HepG2 (cell line): ENCODE measurements around the gene MSI2. TPM values are rescaled to one million over a fixed set of nuclear protein-coding genes. Genes with fewer than 3 reads are reported as not detected.

Experiments used
- ATAC-seq: fragments of 200-7000 bp; cut with Tn5 transposase; 3 replicates; pipeline ENCODE4 v1.9.1; 2020; ENCODE audit warnings: mild to moderate bottlenecking, moderate library complexity
- BruUV-seq: library from RNA; stranded (reverse); fragments of 400-500 nt; replicated peaks from 2 replicates; lab custom pipeline; 2021; lab: Mats Ljungman, UMichigan
- CTCF ChIA-PET: fragments of 300-600 bp; formaldehyde crosslinking; extraction: SDS; loops from one replicate; lab custom pipeline; 2021; ENCODE audit warnings: low total read pairs, inconsistent platforms, low intra/inter-chr PET ratio; lab: Yijun Ruan, JAX
- POLR2A ChIA-PET: fragments of 350-600 bp; sonication (Branson Sonifier 250); formaldehyde crosslinking; loops from one replicate; lab custom pipeline; 2020; ENCODE audit warnings: antibody characterized with exemption, inconsistent platforms; lab: Yijun Ruan, JAX
- DNase-seq: peaks from one replicate; pipeline ENCODE4 v3.0.0-alpha.2; 2015; ENCODE audit warnings: low spot score
- FAIRE-seq: peaks from 3 replicates; lab custom pipeline; 2011; peaks lifted over from hg19 to GRCh38; lab: Jason Lieb, UNC
- H2AFZ ChIP-seq: one replicate; pipeline ENCODE4 v1.6.1; 2011; ENCODE audit warnings: low read length, inconsistent platforms
- H3K27ac ChIP-seq: fragments of 300-600 bp; 3 replicates; pipeline ENCODE4 v1.8.0; 2011; ENCODE audit warnings: mixed run types, mild to moderate bottlenecking, mixed read lengths, low read length, inconsistent platforms; ENCODE audit not compliant: insufficient read depth; ENCODE audit errors: extremely low read length
- H3K27me3 ChIP-seq, 2 experiments: fragments of 200-600 bp in 1 of 2; 2 replicates in 1 of 2; 3 replicates in 1 of 2; pipeline versions ENCODE4 v1.6.0 to v1.8.0; 2011; ENCODE audit warnings: low read length in 2 of 2, mild to moderate bottlenecking in 2 of 2, moderate library complexity in 2 of 2, inconsistent platforms in 1 of 2; ENCODE audit not compliant: insufficient read depth in 2 of 2, control insufficient read depth in 1 of 2
- H3K36me3 ChIP-seq, 2 experiments: fragments of 200-600 bp in 1 of 2; replicated peaks in 1 of 2; 2 replicates in 1 of 2; 3 replicates in 1 of 2; pipeline versions ENCODE4 v1.5.1 to v1.8.0; 2011; ENCODE audit warnings: low read length in 2 of 2, inconsistent platforms in 1 of 2; ENCODE audit not compliant: insufficient read depth in 2 of 2, control insufficient read depth in 1 of 2
- H3K4me1 ChIP-seq: 2 replicates; pipeline ENCODE4 v1.5.1; 2012; ENCODE audit warnings: low read length, inconsistent platforms; ENCODE audit not compliant: insufficient read depth
- H3K4me2 ChIP-seq: 2 replicates; pipeline ENCODE4 v1.6.0; 2011; ENCODE audit warnings: low read depth, low read length, inconsistent platforms
- H3K4me3 ChIP-seq, 3 experiments: fragments of 200-600 bp in 1 of 3; sonication (generic), shearing (Covaris generic) in 1 of 3; replicated peaks in 1 of 3; 2 replicates each; pipeline ENCODE4 v1.5.1; 2011 to 2016; ENCODE audit warnings: low read length in 3 of 3, inconsistent platforms in 2 of 3, low read depth in 2 of 3, mild to moderate bottlenecking in 2 of 3, control low read depth in 1 of 3, mixed read lengths in 1 of 3; ENCODE audit not compliant: insufficient read depth in 1 of 3
- H3K79me2 ChIP-seq: one replicate; pipeline ENCODE4 v1.6.1; 2011; ENCODE audit warnings: low read length, inconsistent platforms; ENCODE audit not compliant: insufficient read depth
- H3K9ac ChIP-seq: 2 replicates; pipeline ENCODE4 v1.6.0; 2011; ENCODE audit warnings: mild to moderate bottlenecking, low read depth, low read length, inconsistent platforms; ENCODE audit not compliant: insufficient read depth
- H3K9me3 ChIP-seq: 2 replicates; pipeline ENCODE4 v1.5.1; 2012; ENCODE audit warnings: mild to moderate bottlenecking, low read length
- H4K20me1 ChIP-seq: 2 replicates; pipeline ENCODE4 v1.6.0; 2011; ENCODE audit warnings: inconsistent platforms, mild to moderate bottlenecking, low read length, moderate library complexity; ENCODE audit not compliant: insufficient read depth
- MEIS2 ChIP-seq: sonication (generic); formaldehyde crosslinking; IDR thresholded peaks from 2 replicates; pipeline ENCODE4 v1.9.0; 2021; ENCODE audit warnings: mild to moderate bottlenecking, missing genetic modification reagents
- SMARCC2 ChIP-seq: fragments of 450-650 bp; IDR thresholded peaks from 2 replicates; pipeline ENCODE4 v1.6.1; 2017; ENCODE audit warnings: antibody characterized with exemption, mild to moderate bottlenecking
- TBP ChIP-seq: sonication (generic); formaldehyde crosslinking; IDR thresholded peaks from 2 replicates; pipeline ENCODE4 v1.5.0; 2020; ENCODE audit warnings: missing genetic modification reagents
- ZFY ChIP-seq: sonication (generic); formaldehyde crosslinking; IDR thresholded peaks from 2 replicates; pipeline ENCODE4 v1.4.0; 2020; ENCODE audit warnings: missing genetic modification reagents
- ZNF234 ChIP-seq: sonication (generic); formaldehyde crosslinking; conservative IDR thresholded peaks from 2 replicates; pipeline ENCODE4 v1.5.1; 2020; ENCODE audit warnings: mild to moderate bottlenecking, missing genetic modification reagents
- WGBS: methylation state at CpG from one replicate; pipeline ENCODE4 v1.1.6; 2017; ENCODE audit warnings: low lambda C conversion rate; 5-methylcytosine and 5-hydroxymethylcytosine counted together
- in situ Hi-C: cut with HindIII; loops from 2 replicates; pipeline ENCODE4 v1.10.0; 2017; ENCODE audit warnings: low pct_unique_long_range_greater_than_20kb; ENCODE audit not compliant: extremely low pct_ligation_motif_present
- intact Hi-C: fragments of 100-400 bp; cut with micrococcal nuclease; formaldehyde crosslinking; loops from one replicate; pipeline ENCODE4 v1.10.0; 2022; ENCODE audit not compliant: unreplicated experiment
- polyA plus RNA-seq, 8 experiments: library from polyadenylated mRNA; depleted of rRNA in 3 of 8; stranded (reverse) in 7 of 8; unstranded in 1 of 8; fragments of >200 nt; fragmentation: Illumina TruSeq in 4 of 8; extraction: Trizol in 4 of 8; gene quantifications; 2 replicates each; pipeline versions ENCODE4 v1.2.1 to v1.2.3, GENCODE V29; 2011 to 2016; ENCODE audit warnings: low read depth in 4 of 8, missing spikeins in 1 of 8, mixed read lengths in 1 of 8; ENCODE audit not compliant: insufficient read depth in 1 of 8
- total RNA-seq, 5 experiments: library from RNA; depleted of rRNA; stranded (reverse); fragments of >200 nt; fragmentation: Illumina TruSeq; extraction: Trizol; gene quantifications; 2 replicates each; pipeline ENCODE4 v1.2.3, GENCODE V29; 2016; ENCODE audit warnings: low read depth in 1 of 5
- TF ChIP-seq, protein P1 (sequence below), 2 experiments: sonication (generic) in 1 of 2; formaldehyde crosslinking in 1 of 2; IDR thresholded peaks; 2 replicates each; pipeline versions ENCODE4 v1.4.0 to v1.6.1; 2018 to 2020; ENCODE audit warnings: missing genetic modification reagents in 2 of 2, borderline replicate concordance in 1 of 2, low read depth in 1 of 2, mild to moderate bottlenecking in 1 of 2, missing biosample characterization in 1 of 2

The MSI2 gene
- total and polyA plus RNA-seq, 2 of the 13 experiments (the other 11 are each of a cell fraction or from before 2014, with no cell fraction given): 77.5 to 78.4 TPM

DNA sequence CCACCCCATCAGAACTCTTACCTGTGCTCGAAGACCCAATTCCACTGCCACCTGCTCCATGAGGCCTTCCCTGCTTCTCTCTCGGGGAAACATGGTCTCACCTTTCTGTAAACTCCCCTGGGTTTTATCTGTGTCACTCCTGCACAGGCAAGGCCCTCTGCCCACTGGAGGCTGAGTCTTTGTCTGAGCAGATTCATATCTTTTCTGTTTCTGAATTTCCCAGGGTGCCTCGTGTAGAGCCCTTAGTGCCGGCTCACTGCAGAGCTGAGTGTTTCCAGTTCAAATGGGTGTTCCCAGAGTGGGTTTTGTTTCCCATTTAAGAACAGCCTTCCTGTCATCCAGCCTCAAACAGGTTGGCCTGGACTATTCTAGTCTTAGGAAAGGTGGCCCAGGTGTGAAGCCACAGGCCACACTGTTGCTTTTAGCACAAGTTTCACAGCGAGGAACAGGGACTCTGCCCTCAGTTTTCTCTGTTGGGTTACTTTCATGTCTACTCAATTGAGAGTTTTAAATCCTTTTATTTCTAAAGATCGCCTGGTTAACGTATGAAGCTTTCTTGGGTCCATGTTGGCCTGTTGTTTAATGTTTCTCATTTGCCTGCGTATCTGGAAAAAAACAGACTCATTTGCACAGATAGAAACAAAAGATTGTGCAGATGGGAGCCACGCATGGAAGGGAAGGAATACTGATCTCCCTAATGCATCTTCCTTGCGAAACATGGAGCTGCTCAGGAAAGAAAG, 228.7 kb downstream of the MSI2 start:
- Histone ChIP-seq H3K4me2 (no peak overlapping the region), H3K27me3 (no peaks in the 10 kb centered on the region), H3K4me3 (no peak overlapping the region), H3K9me3 (no peaks in the 10 kb centered on the region), H3K36me3 (peaks cover 6 to 16% of the 10 kb centered on the region in 2 experiments; a peak in 4 of 5 replicates), H3K27ac (no peak overlapping the region), H3K79me2 (peaks cover 13% of the 10 kb centered on the region), H4K20me1 (no peaks in the 10 kb centered on the region; the same call in 1 of the 2 replicates), H3K9ac (no peak overlapping the region), H2AFZ (no peak overlapping the region), H3K4me1 (peaks cover 9% of the 10 kb centered on the region)
- DNase-seq (no peak), ATAC-seq (no peak), FAIRE-seq (no peak)
- no peak for TF ChIP-seq ZNF234 (CRISPR knock-in tag)
- no peak for TF ChIP-seq TBP (CRISPR knock-in tag)
- TF ChIP-seq, protein P1, sequence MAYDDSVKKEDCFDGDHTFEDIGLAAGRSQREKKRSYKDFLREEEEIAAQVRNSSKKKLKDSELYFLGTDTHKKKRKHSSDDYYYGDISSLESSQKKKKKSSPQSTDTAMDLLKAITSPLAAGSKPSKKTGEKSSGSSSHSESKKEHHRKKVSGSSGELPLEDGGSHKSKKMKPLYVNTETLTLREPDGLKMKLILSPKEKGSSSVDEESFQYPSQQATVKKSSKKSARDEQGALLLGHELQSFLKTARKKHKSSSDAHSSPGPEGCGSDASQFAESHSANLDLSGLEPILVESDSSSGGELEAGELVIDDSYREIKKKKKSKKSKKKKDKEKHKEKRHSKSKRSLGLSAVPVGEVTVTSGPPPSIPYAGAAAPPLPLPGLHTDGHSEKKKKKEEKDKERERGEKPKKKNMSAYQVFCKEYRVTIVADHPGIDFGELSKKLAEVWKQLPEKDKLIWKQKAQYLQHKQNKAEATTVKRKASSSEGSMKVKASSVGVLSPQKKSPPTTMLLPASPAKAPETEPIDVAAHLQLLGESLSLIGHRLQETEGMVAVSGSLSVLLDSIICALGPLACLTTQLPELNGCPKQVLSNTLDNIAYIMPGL (CRISPR knock-in tag; IDR thresholded peaks at IDR 0.05; ENCODE audit: borderline replicate concordance in 1 of 2, low read depth in 1 of 2): no peak
- TF ChIP-seq SMARCC2: no peak
- TF ChIP-seq ZFY (CRISPR knock-in tag): 0 out of 2 replicates have a peak, but pooled peaks have one; percentile 24
- TF ChIP-seq MEIS2 (CRISPR knock-in tag): no peak
- 98% methylated on average over 10 of the region's 10 CpGs for WGBS
- POLR2A ChIA-PET: no interaction called here
- CTCF ChIA-PET: no interaction called here
- BruUV-seq: no TSS peak
- intact Hi-C loops: no loop called here
- in situ Hi-C loops: no loop called here
